AG09319 (cell line): Measurements from ENCODE around the gene JARID2.

ENCODE experiments used
- DNase-seq: peaks from one replicate; pipeline ENCODE4 v3.0.0-alpha.2; 2010; ENCODE audit warnings: low read depth; ENCODE audit errors: extremely low read depth
- CTCF ChIP-seq: IDR thresholded peaks from 2 replicates; pipeline ENCODE4 v1.5.1; 2011; ENCODE audit warnings: low read depth, mild to moderate bottlenecking, inconsistent platforms, low read length, moderate library complexity

JARID2 gene

GRCh38 chr6:15254070-15254975 lies 8.5 kb downstream of the JARID2 start:
- TF ChIP-seq CTCF = no peak
- no peak for DNase-seq

GRCh38 chr6:15255481-15255880 lies 9.6 kb downstream of the JARID2 start:
- DNase-seq = no peak
- TF ChIP-seq CTCF = no peak

GRCh38 chr6:15255909-15256395 lies 10.1 kb downstream of the JARID2 start:
- no peak for TF ChIP-seq CTCF
- DNase-seq = no peak

GRCh38 chr6:15256538-15257271 lies 10.8 kb downstream of the JARID2 start:
- DNase-seq = no peak
- TF ChIP-seq CTCF = no peak

GRCh38 chr6:15257357-15258132 lies 11.7 kb downstream of the JARID2 start:
- no peak for DNase-seq
- TF ChIP-seq CTCF = no peak

- TF ChIP-seq CTCF = no peak
- DNase-seq = no peak
Measured at GRCh38 chr6:15259766-15260098, 13.9 kb downstream of the JARID2 start.
